IMR-90 (cell line): ENCODE measurements around the gene CTDSPL. TPM values are rescaled to one million over a fixed set of nuclear protein-coding genes. Genes with fewer than 3 reads are reported as not detected.

Experiments
- ATAC-seq: fragments of 200-7000 bp; cut with Tn5 transposase; 2 replicates; pipeline ENCODE4 v1.9.1; 2020; ENCODE audit warnings: low read depth, mild to moderate bottlenecking, moderate library complexity
- BruUV-seq: library from RNA; stranded (reverse); fragments of 400-500 nt; replicated peaks from 2 replicates; lab custom pipeline; 2021; lab: Mats Ljungman, UMichigan
- CTCF ChIA-PET: fragments of 300-600 bp; formaldehyde crosslinking; extraction: SDS; loops from one replicate; lab custom pipeline; 2021; ENCODE audit warnings: antibody characterized with exemption; lab: Yijun Ruan, JAX
- POLR2A ChIA-PET: fragments of 300-600 bp; sonication (Branson Sonifier 250); formaldehyde crosslinking; loops from one replicate; lab custom pipeline; 2022; ENCODE audit warnings: antibody characterized with exemption; ENCODE audit not compliant: unreplicated experiment; lab: Charles Lee
- DNase-seq: peaks from one replicate; pipeline ENCODE4 v3.0.0; 2013
- H2AFZ ChIP-seq: replicated peaks from 2 replicates; pipeline ENCODE3; 2013; ENCODE audit warnings: low read length, mild to moderate bottlenecking; ENCODE audit not compliant: poor library complexity
- H2AK5ac ChIP-seq: 2 replicates; pipeline ENCODE4 v1.6.1; 2013; ENCODE audit warnings: low read depth, low read length, inconsistent platforms
- H2AK9ac ChIP-seq: replicated peaks from 2 replicates; pipeline ENCODE3; 2013; ENCODE audit warnings: mild to moderate bottlenecking, low read depth, low read length, moderate library complexity; ENCODE audit not compliant: poor library complexity
- H2BK120ac ChIP-seq: 2 replicates; pipeline ENCODE4 v1.6.1; 2013; ENCODE audit warnings: low read depth, low read length, inconsistent platforms
- H2BK15ac ChIP-seq: 3 replicates; pipeline ENCODE4 v1.6.1; 2013; ENCODE audit warnings: low read depth, low read length, inconsistent platforms
- H2BK20ac ChIP-seq: 2 replicates; pipeline ENCODE4 v1.6.1; 2013; ENCODE audit warnings: low read depth, mild to moderate bottlenecking, inconsistent platforms, low read length, moderate library complexity
- H2BK5ac ChIP-seq: 2 replicates; pipeline ENCODE4 v1.6.1; 2013; ENCODE audit warnings: mild to moderate bottlenecking, low read depth, low read length, inconsistent platforms; ENCODE audit not compliant: poor library complexity, severe bottlenecking
- H3K14ac ChIP-seq: replicated peaks from 2 replicates; pipeline ENCODE4 v1.6.1; 2013; ENCODE audit warnings: low read depth, low read length, inconsistent platforms
- H3K18ac ChIP-seq: 2 replicates; pipeline ENCODE4 v1.6.1; 2013; ENCODE audit warnings: low read depth, low read length, control low read depth
- H3K23ac ChIP-seq: 2 replicates; pipeline ENCODE4 v1.6.1; 2013; ENCODE audit warnings: low read depth, low read length, inconsistent platforms
- H3K27ac ChIP-seq: 2 replicates; pipeline ENCODE4 v1.5.1; 2013; ENCODE audit warnings: mild to moderate bottlenecking, control low read depth, low read length; ENCODE audit not compliant: insufficient read depth
- H3K27me3 ChIP-seq: 2 replicates; pipeline ENCODE4 v1.6.1; 2013; ENCODE audit warnings: low read length; ENCODE audit not compliant: control insufficient read depth, insufficient read depth
- H3K36me3 ChIP-seq: 2 replicates; pipeline ENCODE4 v1.6.1; 2013; ENCODE audit warnings: low read length, mixed read lengths; ENCODE audit not compliant: control insufficient read depth, insufficient read depth
- H3K4ac ChIP-seq: 2 replicates; pipeline ENCODE4 v1.6.1; 2013; ENCODE audit warnings: low read depth, low read length, inconsistent platforms
- H3K4me1 ChIP-seq: 2 replicates; pipeline ENCODE4 v1.6.1; 2013; ENCODE audit warnings: low read length, mixed read lengths; ENCODE audit not compliant: control insufficient read depth, insufficient read depth
- H3K4me2 ChIP-seq: 2 replicates; pipeline ENCODE4 v1.6.1; 2013; ENCODE audit warnings: low read depth, mild to moderate bottlenecking, control low read depth, low read length, moderate library complexity
- H3K4me3 ChIP-seq: 2 replicates; pipeline ENCODE4 v1.5.1; 2013; ENCODE audit warnings: low read depth, mild to moderate bottlenecking, control low read depth, low read length, moderate library complexity; ENCODE audit not compliant: insufficient read depth
- H3K56ac ChIP-seq: 2 replicates; pipeline ENCODE4 v1.6.1; 2013; ENCODE audit warnings: low read length, inconsistent platforms; ENCODE audit not compliant: insufficient read depth; ENCODE audit errors: extremely low read depth
- H3K79me1 ChIP-seq, 2 experiments: 2 replicates each; pipeline ENCODE4 v1.6.1; 2013; ENCODE audit warnings: low read length in 2 of 2, inconsistent platforms in 1 of 2, low read depth in 1 of 2
- H3K9ac ChIP-seq: 2 replicates; pipeline ENCODE4 v1.6.1; 2013; ENCODE audit warnings: low read depth, low read length, control low read depth
- H3K9me1 ChIP-seq: 2 replicates; pipeline ENCODE4 v1.6.1; 2013; ENCODE audit warnings: low read length, inconsistent platforms; ENCODE audit not compliant: insufficient read depth
- H3K9me3 ChIP-seq: 2 replicates; pipeline ENCODE4 v1.6.1; 2013; ENCODE audit warnings: low read length; ENCODE audit not compliant: control insufficient read depth, insufficient read depth
- H4K20me1 ChIP-seq: 2 replicates; pipeline ENCODE4 v1.6.1; 2013; ENCODE audit warnings: low read length, inconsistent platforms; ENCODE audit not compliant: insufficient read depth
- H4K5ac ChIP-seq: 2 replicates; pipeline ENCODE4 v1.6.1; 2013; ENCODE audit warnings: mild to moderate bottlenecking, low read depth, low read length, control low read depth
- H4K8ac ChIP-seq, 2 experiments: 2 replicates each; pipeline ENCODE4 v1.6.1; 2013; ENCODE audit warnings: low read depth in 2 of 2, low read length in 2 of 2, control low read depth in 1 of 2, inconsistent platforms in 1 of 2
- H4K91ac ChIP-seq: 2 replicates; pipeline ENCODE4 v1.6.1; 2013; ENCODE audit warnings: low read depth, low read length, inconsistent platforms; ENCODE audit not compliant: insufficient read depth
- BHLHE40 ChIP-seq: fragments of 150-350 bp; IDR thresholded peaks from 2 replicates; pipeline ENCODE4 v1.6.1; 2016; ENCODE audit warnings: mild to moderate bottlenecking, low read depth, low read length
- CEBPB ChIP-seq: IDR thresholded peaks from 2 replicates; pipeline ENCODE4 v1.6.1; 2012; ENCODE audit warnings: low read depth, low read length, improper control_type of control experiment
- CHD1 ChIP-seq: IDR thresholded peaks from 2 replicates; pipeline ENCODE4 v1.6.1; 2012; ENCODE audit warnings: low read depth, low read length, improper control_type of control experiment
- ELK1 ChIP-seq: fragments of 150-350 bp; IDR thresholded peaks from 2 replicates; pipeline ENCODE4 v1.6.1; 2016; ENCODE audit warnings: low read depth, mild to moderate bottlenecking, low read length, moderate library complexity, borderline replicate concordance
- MAZ ChIP-seq: IDR thresholded peaks from 2 replicates; pipeline ENCODE4 v1.6.1; 2012; ENCODE audit warnings: low read depth, mild to moderate bottlenecking, low read length, improper control_type of control experiment, moderate library complexity, borderline replicate concordance
- RAD21 ChIP-seq: IDR thresholded peaks from 2 replicates; pipeline ENCODE4 v1.6.1; 2012; ENCODE audit warnings: low read length, improper control_type of control experiment
- RCOR1 ChIP-seq: IDR thresholded peaks from 2 replicates; pipeline ENCODE4 v1.6.1; 2012; ENCODE audit warnings: mild to moderate bottlenecking, low read length, improper control_type of control experiment; ENCODE audit not compliant: insufficient replicate concordance
- SMC3 ChIP-seq: fragments of 150-350 bp; IDR thresholded peaks from 2 replicates; pipeline ENCODE4 v1.6.1; 2016; ENCODE audit warnings: low read depth, mild to moderate bottlenecking, antibody characterized with exemption, low read length, moderate library complexity
- WGBS, 2 experiments: methylation state at CpG; one replicate each; pipeline versions ENCODE4 v1.1.5 to v1.1.7; 2013; ENCODE audit warnings: missing lambda C conversion rate in 2 of 2; ENCODE audit not compliant: insufficient read length in 1 of 2; ENCODE audit errors: extremely low coverage in 2 of 2; 5-methylcytosine and 5-hydroxymethylcytosine counted together
- dilution Hi-C: fragments of 300-500 bp; cut with HindIII; formaldehyde crosslinking; loops from one replicate; pipeline ENCODE4 v1.14.3; 2018; ENCODE audit warnings: low sequenced_read_pairs; ENCODE audit not compliant: unreplicated experiment
- in situ Hi-C: fragments of 300-500 bp; cut with MboI; formaldehyde crosslinking; loops from 3 replicates; pipeline ENCODE4 v1.14.3; 2019; ENCODE audit warnings: low sequenced_read_pairs, inconsistent platforms, mixed read lengths
- intact Hi-C: fragments of 100-400 bp; cut with micrococcal nuclease; formaldehyde crosslinking; loops from 2 replicates; pipeline ENCODE4 v1.10.0; 2022
- polyA plus RNA-seq, 3 experiments: library from polyadenylated mRNA; depleted of rRNA; stranded (reverse); fragments of >200 nt; gene quantifications; 2 replicates each; pipeline ENCODE4 v1.2.3, GENCODE V29; 2012; ENCODE audit warnings: low replicate concordance in 1 of 3
- total RNA-seq: library from RNA; depleted of rRNA; stranded (reverse); fragments of >200 nt; gene quantifications from 2 replicates; pipeline ENCODE4 v1.2.3, GENCODE V29; 2012

The CTDSPL gene
- total and polyA plus RNA-seq, 2 of the 4 experiments (the other 2 are of a cell fraction): 24.5 to 29.0 TPM

- Histone ChIP-seq H2AFZ (no peak overlapping the region), H3K9me1 (peaks cover 12% of the 10 kb centered on the region), H3K4me2 (no peak overlapping the region), H3K56ac (no peak overlapping the region), H3K23ac (no peak overlapping the region), H2BK20ac (no peak overlapping the region), H3K14ac (no peak overlapping the region), H3K27me3 (no peaks in the 10 kb centered on the region), H4K8ac (no peak overlapping the region), H2AK5ac (no peak overlapping the region), H3K9ac (no peak overlapping the region), H3K9me3 (no peaks in the 10 kb centered on the region), H3K27ac (no peak overlapping the region), H2BK5ac (no peak overlapping the region), H4K5ac (no peak overlapping the region), H4K91ac (no peak overlapping the region), H3K18ac (no peak overlapping the region), H3K36me3 (peaks cover 11% of the 10 kb centered on the region; the same call in 1 of the 2 replicates), H2BK15ac (no peak overlapping the region), H3K79me1 (peaks cover 3% of the 10 kb centered on the region in 2 experiments; a peak in 1 of 4 replicates), H2AK9ac (no peak overlapping the region), H3K4ac (no peak overlapping the region), H2BK120ac (no peak overlapping the region), H3K4me1 (peaks cover 10% of the 10 kb centered on the region), H3K4me3 (no peak overlapping the region), H4K20me1 (peaks cover 8% of the 10 kb centered on the region; the same call in 1 of the 2 replicates)
- intact Hi-C loops (no loop called here), dilution Hi-C loops (no loop called here), in situ Hi-C loops (no loop called here)
- DNase-seq: no peak
- POLR2A ChIA-PET: no interaction called here
- TF ChIP-seq RCOR1 (no peak), CEBPB (no peak), RAD21 (no peak), BHLHE40 (no peak), ELK1 (no peak), SMC3 (no peak), CHD1 (no peak), MAZ (no peak)
- CTCF ChIA-PET: no interaction called here
- ATAC-seq: no peak
- no TSS peak for BruUV-seq
- WGBS, 2 experiments: no CpG with 5 or more reads among the region's 6 CpGs
These were observed 140.7 kb downstream of the CTDSPL start for GRCh38 chr3:38002291-38002876.
